ENCODE measurements around the gene TRIO. TPM values are rescaled to one million over a fixed set of nuclear protein-coding genes. Genes with fewer than 3 reads are reported as not detected.

Gene TRIO
- total and polyA plus RNA-seq, 2 of the 8 experiments (the other 6 are each of a cell fraction or from before 2014, with no cell fraction given), result 35.1 to 69.1 TPM

DNA sequence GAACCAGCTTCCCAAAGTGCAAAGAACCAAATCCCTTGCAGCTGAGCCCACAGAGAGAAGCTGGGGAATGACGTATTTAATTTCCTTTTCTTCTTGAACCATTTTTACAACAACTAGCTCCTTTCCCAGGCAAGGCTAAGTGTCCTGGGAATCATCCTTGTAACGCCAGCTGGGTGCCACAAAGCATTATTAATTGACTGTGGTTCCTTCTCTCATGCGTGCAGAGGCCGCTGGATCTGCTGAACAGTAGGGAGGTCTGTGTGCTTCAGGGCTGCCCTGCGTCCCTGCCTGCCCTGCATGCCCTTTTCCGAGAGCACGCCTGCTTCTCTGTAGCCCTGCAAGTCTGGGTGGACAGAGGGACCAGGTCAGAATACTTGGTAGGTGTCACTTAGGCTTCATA is 314.3 kb downstream of the TRIO start (continued):
- TF ChIP-seq, protein P1, sequence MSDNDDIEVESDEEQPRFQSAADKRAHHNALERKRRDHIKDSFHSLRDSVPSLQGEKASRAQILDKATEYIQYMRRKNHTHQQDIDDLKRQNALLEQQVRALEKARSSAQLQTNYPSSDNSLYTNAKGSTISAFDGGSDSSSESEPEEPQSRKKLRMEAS (IDR thresholded peaks at IDR 0.05), result no peak
- TF ChIP-seq KDM1A (IDR thresholded peaks at IDR 0.05; ENCODE audit: borderline replicate concordance, low read length) (no peak), KDM5A (IDR thresholded peaks at IDR 0.05; ENCODE audit: low read length) (no peak)
